Transverse colon (tissue), 4 donors: ENCODE measurements around the gene SMPD2. TPM values are rescaled to one million over a fixed set of nuclear protein-coding genes. Genes with fewer than 3 reads are reported as not detected.

Source experiments
- DNase-seq: peaks from one replicate; pipeline ENCODE4 v3.0.0-alpha.2; 2019
- H3K27ac ChIP-seq, 4 donors: fragments of 200-600 bp; sonication (generic); 2 replicates each; pipeline ENCODE4 v1.5.1; 2016 to 2018; ENCODE audit warnings: inconsistent platforms in 4 of 4
- H3K27me3 ChIP-seq: fragments of 200-600 bp; sonication (generic); 2 replicates; pipeline ENCODE4 v1.5.1; 2017; ENCODE audit warnings: inconsistent platforms
- H3K36me3 ChIP-seq, 4 donors: fragments of 200-600 bp; sonication (generic); 2 replicates each; pipeline ENCODE4 v1.5.1; 2017 to 2019; ENCODE audit warnings: inconsistent platforms in 4 of 4
- H3K4me1 ChIP-seq, 4 donors: fragments of 200-600 bp; sonication (generic); 2 replicates each; pipeline ENCODE4 v1.5.1; 2017 to 2020; ENCODE audit warnings: inconsistent platforms in 4 of 4
- H3K4me3 ChIP-seq, 4 donors: fragments of 200-600 bp; sonication (generic); 1 replicate in 1 of 4; 2 replicates in 3 of 4; pipeline versions ENCODE4 v1.5.1 to v1.6.1; 2017 to 2019; ENCODE audit warnings: inconsistent platforms in 4 of 4
- H3K9me3 ChIP-seq, 2 donors: fragments of 200-600 bp; sonication (generic); 2 replicates each; pipeline ENCODE4 v1.5.1; 2017 to 2019; ENCODE audit warnings: inconsistent platforms in 2 of 2
- EP300 ChIP-seq: sonication (generic); formaldehyde crosslinking; IDR thresholded peaks from one replicate; pipeline ENCODE4 v1.6.1; 2017; ENCODE audit warnings: antibody characterized with exemption, low read depth
- POLR2A ChIP-seq: fragments of 450-650 bp; IDR thresholded peaks from one replicate; pipeline ENCODE4 v1.6.1; 2016; ENCODE audit warnings: antibody characterized with exemption, mild to moderate bottlenecking, moderate library complexity
- POLR2AphosphoS5 ChIP-seq, 3 donors: sonication (generic); formaldehyde crosslinking; IDR thresholded peaks; one replicate each; pipeline ENCODE4 v1.6.1; 2016; ENCODE audit warnings: antibody characterized with exemption in 3 of 3
- WGBS, 2 donors: methylation state at CpG; one replicate each; pipeline ENCODE4 v1.1.5; 2018; ENCODE audit warnings: low coverage in 1 of 2; 5-methylcytosine and 5-hydroxymethylcytosine counted together
- in situ Hi-C, 4 donors: fragments of 200-750 bp; cut with MboI; loops; one replicate each; pipeline versions ENCODE4 v1.15.0 to v1.15.1; 2017; ENCODE audit warnings: low sequenced_read_pairs in 3 of 4, low pct_ligation_motif_present in 1 of 4, low pct_unique_long_range_greater_than_20kb in 1 of 4
- intact Hi-C: fragments of 100-400 bp; cut with DNase I; formaldehyde crosslinking; loops from one replicate; pipeline ENCODE4 v1.15.1; 2023; ENCODE audit warnings: low total_unique reads
- total RNA-seq, 4 donors: library from RNA; depleted of rRNA; stranded (reverse); fragments of >200 nt; gene quantifications; one replicate each; pipeline ENCODE4 v1.1.0, GENCODE V29; 2016
- TF ChIP-seq, protein P1 (sequence below), 5 experiments: fragments of 200-600 bp in 3 of 5; fragments of 450-650 bp in 2 of 5; sonication (generic) in 3 of 5; IDR thresholded peaks; 1 replicate in 2 of 5; 2 replicates in 3 of 5; pipeline ENCODE4 v1.5.1; 2016 to 2017; ENCODE audit warnings: antibody characterized with exemption in 5 of 5, inconsistent platforms in 3 of 5, mild to moderate bottlenecking in 2 of 5, moderate library complexity in 1 of 5

The SMPD2 gene
- total RNA-seq, 4 donors from 2014 or later, result 9.4 to 34.5 (median 30.3) TPM

DNA sequence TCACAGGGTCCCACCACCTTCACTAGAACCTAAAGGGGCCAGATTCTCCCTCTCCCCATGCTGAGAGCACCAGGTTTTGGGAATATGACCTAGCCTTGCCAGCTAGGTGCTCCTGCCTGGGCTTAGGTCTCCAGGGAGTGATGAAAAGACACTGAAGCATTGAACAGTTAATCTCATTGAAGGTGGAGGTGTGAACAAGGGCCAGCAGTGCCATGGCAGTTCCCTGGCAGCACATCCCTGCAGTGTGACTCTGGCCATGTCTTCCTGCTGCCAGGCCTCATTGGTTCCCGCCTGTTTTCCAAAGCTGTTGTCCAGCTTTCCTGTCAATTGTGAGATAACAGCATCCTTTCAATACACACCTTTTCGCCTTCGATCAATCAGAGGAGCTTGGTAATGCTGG, 11.0 kb upstream of the SMPD2 start:
- H3K4me3 ChIP-seq, result no peak overlapping the region
- no peak for TF ChIP-seq POLR2A
- TF ChIP-seq EP300, result no peak
- TF ChIP-seq, protein P1, sequence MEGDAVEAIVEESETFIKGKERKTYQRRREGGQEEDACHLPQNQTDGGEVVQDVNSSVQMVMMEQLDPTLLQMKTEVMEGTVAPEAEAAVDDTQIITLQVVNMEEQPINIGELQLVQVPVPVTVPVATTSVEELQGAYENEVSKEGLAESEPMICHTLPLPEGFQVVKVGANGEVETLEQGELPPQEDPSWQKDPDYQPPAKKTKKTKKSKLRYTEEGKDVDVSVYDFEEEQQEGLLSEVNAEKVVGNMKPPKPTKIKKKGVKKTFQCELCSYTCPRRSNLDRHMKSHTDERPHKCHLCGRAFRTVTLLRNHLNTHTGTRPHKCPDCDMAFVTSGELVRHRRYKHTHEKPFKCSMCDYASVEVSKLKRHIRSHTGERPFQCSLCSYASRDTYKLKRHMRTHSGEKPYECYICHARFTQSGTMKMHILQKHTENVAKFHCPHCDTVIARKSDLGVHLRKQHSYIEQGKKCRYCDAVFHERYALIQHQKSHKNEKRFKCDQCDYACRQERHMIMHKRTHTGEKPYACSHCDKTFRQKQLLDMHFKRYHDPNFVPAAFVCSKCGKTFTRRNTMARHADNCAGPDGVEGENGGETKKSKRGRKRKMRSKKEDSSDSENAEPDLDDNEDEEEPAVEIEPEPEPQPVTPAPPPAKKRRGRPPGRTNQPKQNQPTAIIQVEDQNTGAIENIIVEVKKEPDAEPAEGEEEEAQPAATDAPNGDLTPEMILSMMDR (IDR thresholded peaks at IDR 0.05), result no peak
- TF ChIP-seq POLR2AphosphoS5 (IDR thresholded peaks at IDR 0.05), result no peak
- in situ Hi-C loops, result loop anchor here in 1 of 4 donors (25.0 kb wide), 1 partner anchor 258 kb away; the partner anchor contains the start of genes AK9 and FIG4
- WGBS, 2 donors, result 98% methylated on average over 3 of the region's 3 CpGs; no CpG with 5 or more reads in 1 of the 2 donors
- peaks cover 4 to 11% (median 9%) of the 10 kb centered on the region in 4 donors for H3K4me1 ChIP-seq
- no peak overlapping the region for H3K27ac ChIP-seq
- no peaks in the 10 kb centered on the region for H3K9me3 ChIP-seq
- intact Hi-C loops, result no loop called here
- H3K27me3 ChIP-seq, result no peaks in the 10 kb centered on the region
- no peaks in the 10 kb centered on the region for H3K36me3 ChIP-seq
- DNase-seq, result no peak

DNA sequence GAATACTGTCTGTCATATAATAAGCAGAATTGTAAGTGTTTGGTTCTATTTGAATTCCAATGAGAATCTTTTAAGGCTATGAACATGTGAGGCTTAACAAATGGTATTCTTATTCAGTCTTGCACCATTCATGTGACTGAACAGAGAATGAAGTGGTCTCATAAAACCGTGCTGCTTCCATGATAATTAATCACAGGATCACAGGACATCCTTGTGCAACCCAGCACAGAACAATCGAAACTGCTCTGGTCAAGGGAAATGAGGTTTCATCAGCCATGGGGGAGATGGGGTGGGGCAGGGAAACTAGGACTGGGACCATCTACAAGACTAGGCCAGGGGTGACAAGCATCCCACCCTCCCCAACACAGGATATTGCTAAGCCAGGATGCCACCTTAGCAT, 6.1 kb upstream of the SMPD2 start:
- Histone ChIP-seq H3K27me3 (no peaks in the 10 kb centered on the region), H3K36me3 (no peaks in the 10 kb centered on the region), H3K9me3 (no peaks in the 10 kb centered on the region), H3K27ac (no peak overlapping the region), H3K4me3 (no peak overlapping the region), H3K4me1 (peaks cover 0 to 7% (median 2%) of the 10 kb centered on the region in 4 donors)
- TF ChIP-seq, protein P1 (IDR thresholded peaks at IDR 0.05), result no peak
- no peak for TF ChIP-seq POLR2A
- TF ChIP-seq EP300, result no peak
- TF ChIP-seq POLR2AphosphoS5 (IDR thresholded peaks at IDR 0.05), result no peak
- DNase-seq, result no peak
- intact Hi-C loops, result no loop called here
- in situ Hi-C loops, result loop anchor here in 1 of 4 donors (25.0 kb wide), 1 partner anchor 253 kb away; the partner anchor contains the start of genes AK9 and FIG4
- WGBS, 2 donors, result 52% methylated on average over 2 of the region's 2 CpGs; no CpG with 5 or more reads in 1 of the 2 donors

DNA sequence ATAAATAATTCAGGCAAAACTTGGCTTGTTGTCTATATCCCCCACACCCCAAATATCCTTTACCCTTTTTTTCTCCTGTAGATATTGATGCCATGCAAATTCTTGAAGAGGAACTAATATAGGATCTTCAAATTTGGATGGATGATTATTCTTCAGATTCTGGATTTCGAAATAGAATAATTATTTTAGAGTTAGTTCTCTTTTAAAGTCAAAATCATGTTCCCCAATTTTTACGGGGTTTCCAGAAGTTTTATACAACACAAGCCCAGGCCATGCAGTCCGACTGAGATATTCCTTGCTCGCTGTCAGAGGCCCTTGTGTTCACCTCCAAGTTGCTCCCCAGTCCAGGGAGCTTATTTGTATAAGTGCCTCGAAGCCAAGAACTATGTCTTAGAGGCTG, 4.5 kb upstream of the SMPD2 start:
- Histone ChIP-seq H3K4me1 (peaks cover 0 to 12% (median 0%) of the 10 kb centered on the region in 4 donors), H3K9me3 (no peaks in the 10 kb centered on the region), H3K36me3 (no peaks in the 10 kb centered on the region), H3K4me3 (no peak overlapping the region), H3K27me3 (no peaks in the 10 kb centered on the region), H3K27ac (no peak overlapping the region)
- WGBS, 2 donors, result 91 to 94% methylated on average over 4 to 5 of the region's 5 CpGs
- intact Hi-C loops (no loop called here), in situ Hi-C loops (loop anchor here in 1 of 4 donors (25.0 kb wide), 1 partner anchor 251 kb away; the partner anchor contains the start of genes AK9 and FIG4)
- no peak for TF ChIP-seq EP300
- TF ChIP-seq POLR2AphosphoS5 (IDR thresholded peaks at IDR 0.05), result no peak
- TF ChIP-seq POLR2A, result no peak
- TF ChIP-seq, protein P1 (IDR thresholded peaks at IDR 0.05), result no peak
- no peak for DNase-seq

DNA sequence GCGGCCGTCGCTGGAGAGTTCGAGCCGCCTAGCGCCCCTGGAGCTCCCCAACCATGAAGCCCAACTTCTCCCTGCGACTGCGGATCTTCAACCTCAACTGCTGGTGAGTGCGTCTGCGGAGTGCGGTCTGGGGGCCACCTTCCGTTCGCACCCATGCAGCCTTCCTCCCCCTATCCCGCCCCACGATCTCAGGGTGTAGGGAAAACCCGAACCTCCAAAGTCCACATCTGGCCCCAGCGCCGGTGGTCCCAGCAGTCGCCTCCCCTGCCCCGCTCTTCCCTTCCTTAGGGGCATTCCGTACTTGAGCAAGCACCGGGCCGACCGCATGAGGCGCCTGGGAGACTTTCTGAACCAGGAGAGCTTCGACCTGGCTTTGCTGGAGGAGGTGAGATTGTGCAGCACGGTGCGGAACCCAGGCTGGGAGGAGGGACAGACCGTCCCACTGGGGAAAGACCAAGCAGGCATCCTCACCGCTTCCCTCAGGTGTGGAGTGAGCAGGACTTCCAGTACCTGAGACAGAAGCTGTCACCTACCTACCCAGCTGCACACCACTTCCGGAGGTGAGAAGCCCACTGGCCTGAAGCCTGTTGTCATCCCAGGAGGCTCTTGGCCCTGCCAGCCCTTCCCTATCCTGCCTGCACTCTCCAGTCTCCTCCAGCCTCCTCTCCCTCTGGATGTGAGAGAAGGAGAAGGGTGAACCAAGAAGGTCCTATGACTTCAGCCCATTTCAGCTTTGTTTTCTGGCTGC, 719 bp downstream of the SMPD2 start:
- in situ Hi-C loops (loop anchor here in 1 of 4 donors (25.0 kb wide), 1 partner anchor 246 kb away; the partner anchor contains the start of genes AK9 and FIG4), intact Hi-C loops (no loop called here)
- no peaks in the 10 kb centered on the region for H3K9me3 ChIP-seq
- TF ChIP-seq, protein P1 (IDR thresholded peaks at IDR 0.05), result peak in 3 of 5 experiments; percentile 15 to 49 (median 45)
- TF ChIP-seq EP300, result no peak
- TF ChIP-seq POLR2A, result peak; percentile 7
- peaks cover 0 to 28% (median 9%) of the 10 kb centered on the region in 4 donors for H3K4me1 ChIP-seq
- no peaks in the 10 kb centered on the region for H3K36me3 ChIP-seq
- H3K4me3 ChIP-seq, result peak overlapping the region; percentile 77 to 96 (median 84)
- DNase-seq, result peak; percentile 55
- 1% methylated on average over 16 of the region's 31 CpGs; no CpG with 5 or more reads in 1 of the 2 donors for WGBS, 2 donors
- no peaks in the 10 kb centered on the region for H3K27me3 ChIP-seq
- peak overlapping the region; percentile 90 to 92 (median 90) for H3K27ac ChIP-seq
